Fibroblast of lung (primary cell): ENCODE results near the gene ADRB1. TPM values are rescaled to one million over a fixed set of nuclear protein-coding genes. Genes with fewer than 3 reads are reported as not detected.

ENCODE experiments used
- DNase-seq, 2 donors: peaks; one replicate each; pipeline versions ENCODE4 v3.0.0 to v3.0.0-alpha.2; 2010; ENCODE audit warnings: low read depth in 2 of 2
- H2AFZ ChIP-seq: 2 replicates; pipeline ENCODE4 v1.5.1; 2012; ENCODE audit warnings: low read length, control low read depth, inconsistent platforms
- H3K27ac ChIP-seq: 2 replicates; pipeline ENCODE4 v1.5.1; 2011; ENCODE audit warnings: low read length, control low read depth; ENCODE audit not compliant: insufficient read depth
- H3K27me3 ChIP-seq: 2 replicates; pipeline ENCODE4 v1.5.1; 2011; ENCODE audit warnings: mild to moderate bottlenecking, low read length; ENCODE audit not compliant: control insufficient read depth, insufficient read depth
- H3K36me3 ChIP-seq: 2 replicates; pipeline ENCODE4 v1.5.1; 2011; ENCODE audit warnings: low read length; ENCODE audit not compliant: control insufficient read depth, insufficient read depth
- H3K4me1 ChIP-seq: 2 replicates; pipeline ENCODE4 v1.5.1; 2011; ENCODE audit warnings: low read length; ENCODE audit not compliant: control insufficient read depth, insufficient read depth; ENCODE audit errors: extremely low read depth
- H3K4me2 ChIP-seq: 2 replicates; pipeline ENCODE4 v1.5.1; 2011; ENCODE audit warnings: low read length, control low read depth; ENCODE audit not compliant: insufficient read depth; ENCODE audit errors: extremely low read depth
- H3K4me3 ChIP-seq, 4 experiments: fragments of 200-600 bp in 1 of 4; sonication (generic) in 1 of 4; replicated peaks in 1 of 4; 2 replicates each; pipeline ENCODE4 v1.5.1; 2011 to 2016; ENCODE audit warnings: low read length in 4 of 4, low read depth in 3 of 4, mild to moderate bottlenecking in 3 of 4, control low read depth in 2 of 4, inconsistent platforms in 1 of 4, mixed read lengths in 1 of 4; ENCODE audit not compliant: insufficient read depth in 1 of 4; ENCODE audit errors: control extremely low read depth in 1 of 4
- H3K79me2 ChIP-seq: 2 replicates; pipeline ENCODE4 v1.5.1; 2012; ENCODE audit warnings: mild to moderate bottlenecking, low read length, inconsistent platforms; ENCODE audit not compliant: control insufficient read depth, insufficient read depth
- H3K9ac ChIP-seq: 2 replicates; pipeline ENCODE4 v1.5.1; 2011; ENCODE audit warnings: mild to moderate bottlenecking, low read length, control low read depth; ENCODE audit not compliant: insufficient read depth
- H3K9me3 ChIP-seq: 2 replicates; pipeline ENCODE4 v1.5.1; 2012; ENCODE audit warnings: low read depth, low read length; ENCODE audit not compliant: control insufficient read depth, insufficient read depth
- H4K20me1 ChIP-seq: 2 replicates; pipeline ENCODE4 v1.5.1; 2011; ENCODE audit warnings: low read length; ENCODE audit not compliant: control insufficient read depth, insufficient read depth; ENCODE audit errors: extremely low read depth
- EZH2 ChIP-seq: IDR thresholded peaks from 2 replicates; pipeline ENCODE4 v1.5.1; 2012; ENCODE audit warnings: low read length, control low read depth, mild to moderate bottlenecking; ENCODE audit errors: missing control alignments
- polyA plus RNA-seq, 2 donors: library from polyadenylated mRNA; depleted of rRNA in 1 of 2; stranded (reverse) in 1 of 2; unstranded in 1 of 2; fragments of >200 nt; gene quantifications; 2 replicates each; pipeline ENCODE4 v1.2.1, GENCODE V29; 2011 to 2012; ENCODE audit warnings: missing spikeins in 1 of 2
- total RNA-seq: library from RNA; depleted of rRNA; stranded (reverse); fragments of >200 nt; gene quantifications from 2 replicates; pipeline ENCODE4 v1.2.1, GENCODE V29; 2014
- TF ChIP-seq, protein P1 (sequence below), 2 donors: IDR thresholded peaks in 1 of 2; conservative IDR thresholded peaks in 1 of 2; 1 replicate in 1 of 2; 2 replicates in 1 of 2; pipeline ENCODE4 v1.5.1; 2011 to 2012; ENCODE audit warnings: low read length in 2 of 2, control low read depth in 1 of 2, inconsistent platforms in 1 of 2, low read depth in 1 of 2, mild to moderate bottlenecking in 1 of 2

ADRB1 gene
- total and polyA plus RNA-seq, 2 donors (not counting 1 experiment from before 2014, with no cell fraction given): not detected

DNA sequence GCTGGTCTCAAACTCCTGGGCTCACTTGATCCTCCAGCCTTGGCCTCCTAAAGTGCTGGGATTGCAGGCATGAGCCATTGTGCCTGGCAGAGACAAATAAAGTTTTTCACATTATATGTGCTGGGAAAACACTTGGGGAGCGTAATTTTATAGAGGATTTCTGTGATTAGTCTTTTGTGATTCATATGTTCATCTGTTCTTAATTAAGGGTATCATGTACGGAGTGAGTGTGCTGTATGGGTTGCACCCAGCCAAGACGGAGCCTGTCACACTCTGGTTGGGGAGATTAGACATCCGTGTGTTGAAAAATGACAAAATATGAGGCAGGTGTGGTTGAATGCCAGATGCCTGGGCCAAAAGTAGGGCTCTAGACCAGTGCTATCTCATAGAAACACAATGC lies 10.3 kb downstream of the ADRB1 start:
- no peaks in the 10 kb centered on the region for H3K9me3 ChIP-seq
- no peak overlapping the region for H3K4me2 ChIP-seq
- H3K79me2 ChIP-seq: no peaks in the 10 kb centered on the region
- no peak overlapping the region for H3K27ac ChIP-seq
- no peaks in the 10 kb centered on the region for H3K4me1 ChIP-seq
- no peak overlapping the region for H2AFZ ChIP-seq
- DNase-seq: no peak
- no peak overlapping the region for H3K4me3 ChIP-seq
- H3K9ac ChIP-seq: no peak overlapping the region
- TF ChIP-seq EZH2: no peak
- TF ChIP-seq, protein P1, sequence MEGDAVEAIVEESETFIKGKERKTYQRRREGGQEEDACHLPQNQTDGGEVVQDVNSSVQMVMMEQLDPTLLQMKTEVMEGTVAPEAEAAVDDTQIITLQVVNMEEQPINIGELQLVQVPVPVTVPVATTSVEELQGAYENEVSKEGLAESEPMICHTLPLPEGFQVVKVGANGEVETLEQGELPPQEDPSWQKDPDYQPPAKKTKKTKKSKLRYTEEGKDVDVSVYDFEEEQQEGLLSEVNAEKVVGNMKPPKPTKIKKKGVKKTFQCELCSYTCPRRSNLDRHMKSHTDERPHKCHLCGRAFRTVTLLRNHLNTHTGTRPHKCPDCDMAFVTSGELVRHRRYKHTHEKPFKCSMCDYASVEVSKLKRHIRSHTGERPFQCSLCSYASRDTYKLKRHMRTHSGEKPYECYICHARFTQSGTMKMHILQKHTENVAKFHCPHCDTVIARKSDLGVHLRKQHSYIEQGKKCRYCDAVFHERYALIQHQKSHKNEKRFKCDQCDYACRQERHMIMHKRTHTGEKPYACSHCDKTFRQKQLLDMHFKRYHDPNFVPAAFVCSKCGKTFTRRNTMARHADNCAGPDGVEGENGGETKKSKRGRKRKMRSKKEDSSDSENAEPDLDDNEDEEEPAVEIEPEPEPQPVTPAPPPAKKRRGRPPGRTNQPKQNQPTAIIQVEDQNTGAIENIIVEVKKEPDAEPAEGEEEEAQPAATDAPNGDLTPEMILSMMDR (conservative IDR thresholded peaks at IDR 0.05 in 1 of 2, IDR thresholded peaks at IDR 0.05 in 1 of 2; ENCODE audit: low read depth in 1 of 2, low read length in 2 of 2): no peak
- H3K27me3 ChIP-seq: no peaks in the 10 kb centered on the region
- no peaks in the 10 kb centered on the region for H3K36me3 ChIP-seq
- H4K20me1 ChIP-seq: no peaks in the 10 kb centered on the region

DNA sequence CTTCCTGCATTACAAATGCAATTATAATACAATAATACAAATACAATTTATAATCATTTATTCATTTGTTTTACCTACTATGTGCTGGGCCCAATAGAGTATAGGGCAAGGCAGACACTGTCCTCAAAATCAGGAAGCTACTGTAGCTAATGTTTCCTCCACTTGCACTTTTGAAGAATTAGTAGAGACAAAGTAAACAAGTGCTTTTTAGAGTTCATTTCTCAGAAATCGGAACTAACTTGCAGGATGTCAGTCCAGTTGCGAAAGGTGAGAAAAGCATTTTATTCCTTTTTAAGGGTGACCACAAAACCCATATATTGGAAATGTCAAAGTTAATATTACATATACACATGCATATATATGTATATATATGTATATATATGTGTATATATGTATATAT lies 14.2 kb downstream of the ADRB1 start:
- Histone ChIP-seq H3K27me3 (no peaks in the 10 kb centered on the region), H3K27ac (no peak overlapping the region), H2AFZ (no peak overlapping the region), H3K4me2 (no peak overlapping the region), H3K4me1 (no peaks in the 10 kb centered on the region), H3K9ac (no peak overlapping the region), H3K4me3 (no peak overlapping the region), H3K79me2 (no peaks in the 10 kb centered on the region), H3K9me3 (no peaks in the 10 kb centered on the region), H4K20me1 (no peaks in the 10 kb centered on the region), H3K36me3 (no peaks in the 10 kb centered on the region)
- no peak for DNase-seq
- no peak for TF ChIP-seq EZH2
- TF ChIP-seq, protein P1 (conservative IDR thresholded peaks at IDR 0.05 in 1 of 2, IDR thresholded peaks at IDR 0.05 in 1 of 2; ENCODE audit: low read depth in 1 of 2, low read length in 2 of 2): no peak

DNA sequence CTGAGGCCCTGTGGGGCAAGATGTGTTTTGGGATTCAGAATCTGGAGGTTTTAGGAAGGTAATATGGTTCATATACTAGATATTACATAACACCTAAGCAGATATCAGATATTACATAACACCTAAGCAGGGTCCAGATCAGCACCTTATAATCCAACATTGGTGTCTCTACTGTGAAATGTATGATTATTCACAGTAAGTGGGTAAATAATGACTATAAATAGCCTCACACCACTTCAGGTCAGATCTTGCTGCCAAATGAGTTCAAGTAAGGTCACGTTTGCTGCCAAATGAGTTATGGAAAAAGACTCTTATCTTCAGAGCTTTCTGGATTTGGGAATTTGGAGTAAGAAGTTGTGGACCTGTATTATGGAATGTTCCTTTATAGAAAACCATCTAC lies 14.6 kb downstream of the ADRB1 start:
- no peaks in the 10 kb centered on the region for H3K4me1 ChIP-seq
- no peak overlapping the region for H3K4me3 ChIP-seq
- no peak overlapping the region for H3K27ac ChIP-seq
- H3K9me3 ChIP-seq: no peaks in the 10 kb centered on the region
- H3K9ac ChIP-seq: no peak overlapping the region
- H3K36me3 ChIP-seq: no peaks in the 10 kb centered on the region
- H3K4me2 ChIP-seq: no peak overlapping the region
- no peaks in the 10 kb centered on the region for H3K79me2 ChIP-seq
- no peak for DNase-seq
- H3K27me3 ChIP-seq: no peaks in the 10 kb centered on the region
- no peaks in the 10 kb centered on the region for H4K20me1 ChIP-seq
- TF ChIP-seq EZH2: no peak
- TF ChIP-seq, protein P1 (conservative IDR thresholded peaks at IDR 0.05 in 1 of 2, IDR thresholded peaks at IDR 0.05 in 1 of 2; ENCODE audit: low read depth in 1 of 2, low read length in 2 of 2): no peak
- no peak overlapping the region for H2AFZ ChIP-seq
